Prostate gland (tissue), 2 donors: ENCODE data around the gene CHPT1. TPM values are rescaled to one million over a fixed set of nuclear protein-coding genes. Genes with fewer than 3 reads are reported as not detected.

Experiments
- DNase-seq: peaks from one replicate; pipeline ENCODE4 v3.0.0-alpha.2; 2019; ENCODE audit warnings: low spot score
- H3K27ac ChIP-seq, 2 donors: fragments of 200-600 bp; sonication (generic); 2 replicates each; pipeline ENCODE4 v1.5.1; 2017 to 2019
- H3K27me3 ChIP-seq: fragments of 200-600 bp; sonication (generic); replicated peaks from 2 replicates; pipeline ENCODE4 v1.5.1; 2019; ENCODE audit not compliant: insufficient read depth
- H3K36me3 ChIP-seq, 2 donors: fragments of 200-600 bp; sonication (generic); 1 replicate in 1 of 2; 2 replicates in 1 of 2; pipeline versions ENCODE4 v1.5.1 to v1.8.1; 2017 to 2019
- H3K4me1 ChIP-seq: fragments of 200-600 bp; sonication (generic); replicated peaks from 2 replicates; pipeline ENCODE4 v1.5.1; 2019
- H3K4me3 ChIP-seq, 2 donors: fragments of 200-600 bp; sonication (generic); 2 replicates each; pipeline ENCODE4 v1.5.1; 2017 to 2019
- H3K9me3 ChIP-seq: fragments of 200-600 bp; sonication (generic); 2 replicates; pipeline ENCODE4 v1.5.1; 2017
- CTCF ChIP-seq, 4 experiments: fragments of 200-600 bp in 2 of 4; fragments of 450-650 bp in 2 of 4; sonication (generic) in 2 of 4; IDR thresholded peaks; 1 replicate in 3 of 4; 2 replicates in 1 of 4; pipeline ENCODE4 v1.5.1; 2016 to 2019; ENCODE audit warnings: antibody characterized with exemption in 4 of 4, mild to moderate bottlenecking in 2 of 4, moderate library complexity in 2 of 4
- POLR2A ChIP-seq: fragments of 450-650 bp; IDR thresholded peaks from one replicate; pipeline ENCODE4 v1.6.1; 2016; ENCODE audit warnings: antibody characterized with exemption, mild to moderate bottlenecking
- POLR2AphosphoS5 ChIP-seq: sonication (generic); formaldehyde crosslinking; IDR thresholded peaks from one replicate; pipeline ENCODE4 v1.6.1; 2017; ENCODE audit warnings: antibody characterized with exemption
- WGBS: methylation state at CpG from one replicate; pipeline ENCODE4 v1.1.5; 2018; 5-methylcytosine and 5-hydroxymethylcytosine counted together
- intact Hi-C: fragments of 100-400 bp; cut with DNase I; formaldehyde crosslinking; loops from one replicate; pipeline ENCODE4 v1.14.2; 2022
- total RNA-seq, 2 donors: library from RNA; depleted of rRNA; stranded (reverse); fragments of >200 nt; gene quantifications; one replicate each; pipeline ENCODE4 v1.1.0, GENCODE V29; 2016

Gene CHPT1
- total RNA-seq, 2 donors from 2014 or later = 106 to 129 TPM

GRCh38 chr12:101703487-101703886 is 6.0 kb downstream of the CHPT1 start:
- no peak overlapping the region for H3K27ac ChIP-seq
- no peaks in the 10 kb centered on the region for H3K36me3 ChIP-seq
- H3K4me3 ChIP-seq = no peak overlapping the region
- TF ChIP-seq CTCF (IDR thresholded peaks at IDR 0.05) (no peak), POLR2AphosphoS5 (no peak), POLR2A (no peak)
- no peaks in the 10 kb centered on the region for H3K27me3 ChIP-seq
- intact Hi-C loops = no loop called here
- no peak for DNase-seq
- WGBS = 76% methylated on average over 3 of the region's 3 CpGs
- H3K4me1 ChIP-seq = no peaks in the 10 kb centered on the region
- H3K9me3 ChIP-seq = no peaks in the 10 kb centered on the region

- Histone ChIP-seq H3K27ac (no peak overlapping the region), H3K9me3 (no peaks in the 10 kb centered on the region), H3K36me3 (no peaks in the 10 kb centered on the region), H3K4me3 (no peak overlapping the region), H3K4me1 (no peaks in the 10 kb centered on the region), H3K27me3 (no peaks in the 10 kb centered on the region)
- TF ChIP-seq POLR2AphosphoS5 = no peak
- no peak for TF ChIP-seq POLR2A
- TF ChIP-seq CTCF (IDR thresholded peaks at IDR 0.05) = no peak
- WGBS = 97% methylated on average over 1 of the region's 1 CpG
- intact Hi-C loops = no loop called here
- no peak for DNase-seq
Measured at GRCh38 chr12:101706403-101706802, 9.0 kb downstream of the CHPT1 start.

GRCh38 chr12:101707131-101707782 is 9.8 kb downstream of the CHPT1 start:
- TF ChIP-seq POLR2AphosphoS5 (no peak), CTCF (IDR thresholded peaks at IDR 0.05) (no peak), POLR2A (no peak)
- Histone ChIP-seq H3K9me3 (no peaks in the 10 kb centered on the region), H3K27me3 (no peaks in the 10 kb centered on the region), H3K27ac (no peak overlapping the region), H3K4me1 (no peaks in the 10 kb centered on the region), H3K4me3 (no peak overlapping the region), H3K36me3 (no peaks in the 10 kb centered on the region)
- no peak for DNase-seq
- intact Hi-C loops = no loop called here

GRCh38 chr12:101710288-101710687 is 12.8 kb downstream of the CHPT1 start:
- no peak overlapping the region for H3K27ac ChIP-seq
- WGBS = 83% methylated on average over 4 of the region's 4 CpGs
- H3K9me3 ChIP-seq = no peaks in the 10 kb centered on the region
- H3K27me3 ChIP-seq = no peaks in the 10 kb centered on the region
- no peak for DNase-seq
- no peaks in the 10 kb centered on the region for H3K36me3 ChIP-seq
- TF ChIP-seq CTCF (IDR thresholded peaks at IDR 0.05) (no peak), POLR2A (no peak), POLR2AphosphoS5 (no peak)
- H3K4me1 ChIP-seq = no peaks in the 10 kb centered on the region
- H3K4me3 ChIP-seq = no peak overlapping the region
- intact Hi-C loops = no loop called here

- H3K27me3 ChIP-seq = no peaks in the 10 kb centered on the region
- intact Hi-C loops = no loop called here
- H3K4me1 ChIP-seq = no peaks in the 10 kb centered on the region
Measured at GRCh38 chr12:101713059-101713682, 15.7 kb downstream of the CHPT1 start.

More at GRCh38 chr12:101713059-101713682, 15.7 kb downstream of the CHPT1 start:
- H3K4me3 ChIP-seq = no peak overlapping the region
- TF ChIP-seq POLR2A = no peak
- TF ChIP-seq POLR2AphosphoS5 = peak; percentile 34
- H3K27ac ChIP-seq = peak overlapping the region in 1 of 2 donors; percentile 23
- DNase-seq = no peak
- WGBS = 65% methylated on average over 5 of the region's 5 CpGs
- no peaks in the 10 kb centered on the region for H3K9me3 ChIP-seq
- no peaks in the 10 kb centered on the region for H3K36me3 ChIP-seq
